OCI-LY3 (cell line): ENCODE results near the gene LTA4H.

Experiments
- H2AFZ ChIP-seq: fragments of 200-600, 300-600 bp; shearing (Covaris generic); 2 replicates; pipeline ENCODE4 v1.6.0; 2014; ENCODE audit warnings: antibody characterized with exemption, low read depth, low read length
- H3K27ac ChIP-seq: fragments of 200-600, 300-600 bp; sonication (generic); 2 replicates; pipeline ENCODE4 v1.5.1; 2014; ENCODE audit warnings: mild to moderate bottlenecking, low read length, moderate library complexity, mixed read lengths
- H3K27me3 ChIP-seq: fragments of 200-600, 300-600 bp; sonication (generic); 2 replicates; pipeline ENCODE4 v1.6.1; 2014; ENCODE audit warnings: low read depth, low read length, mixed read lengths
- H3K36me3 ChIP-seq: fragments of 200-600, 300-600 bp; sonication (generic); replicated peaks from 2 replicates; pipeline ENCODE3; 2014; ENCODE audit warnings: low read depth, low read length, mixed read lengths
- H3K4me1 ChIP-seq: fragments of 300-600, 200-600 bp; sonication (generic); 2 replicates; pipeline ENCODE4 v1.6.1; 2014; ENCODE audit warnings: low read length, mixed read lengths
- H3K4me2 ChIP-seq: fragments of 200-600, 300-600 bp; sonication (generic); 2 replicates; pipeline ENCODE4 v1.6.1; 2014; ENCODE audit warnings: low read length, mixed read lengths
- H3K4me3 ChIP-seq: fragments of 300-600, 200-600 bp; sonication (generic); 2 replicates; pipeline ENCODE4 v1.5.1; 2014; ENCODE audit warnings: antibody characterized with exemption, mild to moderate bottlenecking, low read length, moderate library complexity
- H3K79me2 ChIP-seq: fragments of 300-600, 200-600 bp; shearing (Covaris generic); 2 replicates; pipeline ENCODE4 v1.6.1; 2014; ENCODE audit warnings: mild to moderate bottlenecking, low read length, mixed read lengths
- H3K9ac ChIP-seq: fragments of 300-600, 200-600 bp; shearing (Covaris generic); 2 replicates; pipeline ENCODE4 v1.6.0; 2014; ENCODE audit warnings: mild to moderate bottlenecking, low read length, moderate library complexity
- H3K9me3 ChIP-seq: fragments of 200-600, 300-600 bp; shearing (Covaris generic); 2 replicates; pipeline ENCODE4 v1.6.1; 2014; ENCODE audit warnings: low read length, mixed read lengths; ENCODE audit not compliant: insufficient read depth
- H4K20me1 ChIP-seq: fragments of 200-600, 300-600 bp; sonication (generic); 2 replicates; pipeline ENCODE4 v1.6.1; 2016; ENCODE audit warnings: low read length, mixed read lengths; ENCODE audit not compliant: insufficient read depth
- EZH2phosphoT487 ChIP-seq: fragments of 200-600 bp; shearing (Covaris generic); IDR thresholded peaks from 2 replicates; pipeline ENCODE4 v1.6.1; 2018; ENCODE audit warnings: antibody characterized with exemption, mixed run types, low read depth
- TF ChIP-seq, protein P1 (sequence below): fragments of 200-600, 300-600 bp; sonication (generic); IDR thresholded peaks from 2 replicates; pipeline ENCODE4 v1.5.1; 2014; ENCODE audit warnings: antibody characterized with exemption, low read length, low read depth

The LTA4H gene

DNA sequence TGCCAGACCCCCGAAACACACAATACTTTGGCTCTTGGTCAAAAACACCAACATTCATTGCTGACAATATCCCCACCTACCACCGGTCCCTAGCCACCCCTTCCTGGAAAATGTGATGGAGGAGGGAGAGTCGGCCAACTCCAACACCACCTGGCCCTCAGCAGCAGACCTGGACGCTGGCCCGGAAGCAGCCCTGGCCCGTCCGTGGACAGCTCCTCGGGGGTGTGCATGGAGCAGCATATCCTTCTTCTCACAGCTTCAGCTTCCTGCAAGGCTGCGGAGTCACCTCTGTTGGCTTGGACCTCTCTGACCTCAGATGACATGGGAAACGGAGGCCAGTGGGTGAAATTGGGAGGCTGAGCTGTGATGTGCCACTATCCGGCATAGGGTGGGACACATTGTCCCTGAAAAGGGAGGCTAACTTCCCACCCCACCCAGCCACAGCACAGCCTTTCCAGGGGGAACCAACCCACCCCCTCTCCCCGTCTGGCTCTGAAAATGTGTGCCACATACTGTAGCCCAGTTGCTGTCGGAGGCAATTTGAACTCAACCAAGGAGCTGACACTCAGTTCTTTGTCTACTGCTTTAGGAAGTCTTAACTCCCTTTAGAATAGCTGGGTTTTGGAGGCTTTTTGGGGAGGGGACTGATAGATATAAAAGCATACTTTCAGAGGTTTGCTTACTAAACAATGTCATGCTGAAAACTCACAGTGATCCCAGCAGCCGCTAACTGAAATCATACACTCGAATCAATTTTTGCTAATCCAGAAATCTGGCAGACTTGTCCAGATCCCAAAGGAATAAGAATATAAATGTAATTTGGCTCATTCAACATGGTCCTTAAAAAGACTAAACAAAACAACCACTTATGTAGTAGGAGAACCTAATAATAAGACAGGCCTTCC lies 43.1 kb upstream of the LTA4H start:
- no peak for TF ChIP-seq EZH2phosphoT487
- TF ChIP-seq, protein P1, sequence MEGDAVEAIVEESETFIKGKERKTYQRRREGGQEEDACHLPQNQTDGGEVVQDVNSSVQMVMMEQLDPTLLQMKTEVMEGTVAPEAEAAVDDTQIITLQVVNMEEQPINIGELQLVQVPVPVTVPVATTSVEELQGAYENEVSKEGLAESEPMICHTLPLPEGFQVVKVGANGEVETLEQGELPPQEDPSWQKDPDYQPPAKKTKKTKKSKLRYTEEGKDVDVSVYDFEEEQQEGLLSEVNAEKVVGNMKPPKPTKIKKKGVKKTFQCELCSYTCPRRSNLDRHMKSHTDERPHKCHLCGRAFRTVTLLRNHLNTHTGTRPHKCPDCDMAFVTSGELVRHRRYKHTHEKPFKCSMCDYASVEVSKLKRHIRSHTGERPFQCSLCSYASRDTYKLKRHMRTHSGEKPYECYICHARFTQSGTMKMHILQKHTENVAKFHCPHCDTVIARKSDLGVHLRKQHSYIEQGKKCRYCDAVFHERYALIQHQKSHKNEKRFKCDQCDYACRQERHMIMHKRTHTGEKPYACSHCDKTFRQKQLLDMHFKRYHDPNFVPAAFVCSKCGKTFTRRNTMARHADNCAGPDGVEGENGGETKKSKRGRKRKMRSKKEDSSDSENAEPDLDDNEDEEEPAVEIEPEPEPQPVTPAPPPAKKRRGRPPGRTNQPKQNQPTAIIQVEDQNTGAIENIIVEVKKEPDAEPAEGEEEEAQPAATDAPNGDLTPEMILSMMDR: no peak
- no peak overlapping the region for H3K9ac ChIP-seq
- peaks cover 6% of the 10 kb centered on the region for H3K4me1 ChIP-seq
- H3K27ac ChIP-seq: no peak overlapping the region
- H3K27me3 ChIP-seq: peaks cover 5% of the 10 kb centered on the region; the same call in 1 of the 2 replicates
- no peaks in the 10 kb centered on the region for H3K9me3 ChIP-seq
- H3K4me2 ChIP-seq: no peak overlapping the region
- no peak overlapping the region for H2AFZ ChIP-seq
- H3K36me3 ChIP-seq: no peaks in the 10 kb centered on the region
- no peaks in the 10 kb centered on the region for H4K20me1 ChIP-seq
- H3K4me3 ChIP-seq: no peak overlapping the region
- H3K79me2 ChIP-seq: no peaks in the 10 kb centered on the region

DNA sequence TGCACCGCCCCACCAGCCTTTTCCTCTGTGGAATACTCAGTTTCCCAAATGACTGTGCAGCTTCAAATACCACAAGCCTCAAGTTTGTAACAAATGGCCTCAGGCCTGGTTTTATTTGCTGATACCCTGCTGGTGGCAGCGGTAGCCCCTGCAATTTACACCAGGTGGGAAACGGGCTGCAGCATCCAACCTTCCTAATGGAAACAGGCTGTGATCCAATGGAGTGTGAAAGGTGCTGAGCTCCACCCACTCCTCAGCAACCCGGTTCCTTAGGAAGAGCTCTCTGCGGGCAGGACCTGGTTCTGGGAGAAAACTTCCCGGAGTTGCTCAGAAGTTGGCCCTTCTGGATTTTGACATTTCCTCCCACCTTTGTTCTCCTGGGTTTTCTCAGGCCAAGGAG lies 41.7 kb upstream of the LTA4H start:
- peaks cover 12% of the 10 kb centered on the region for H3K4me1 ChIP-seq

DNA sequence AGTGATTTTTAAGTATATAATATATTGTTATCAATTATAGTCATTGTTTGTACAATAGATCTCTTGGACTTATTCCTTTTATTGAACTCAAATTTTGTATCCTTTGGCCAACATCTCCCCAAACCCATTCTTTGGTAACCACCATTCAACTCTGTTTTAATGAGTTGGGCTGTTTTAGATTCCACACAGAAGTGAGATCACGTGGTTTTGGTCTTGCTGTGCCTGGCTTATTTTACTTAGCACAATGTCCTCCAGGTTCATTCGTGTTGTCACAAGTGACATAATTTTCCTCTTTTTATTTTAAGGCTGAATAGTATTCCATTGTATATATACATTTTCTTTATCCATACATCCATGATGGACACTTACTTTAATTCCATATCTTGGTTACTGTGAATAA lies 40.2 kb upstream of the LTA4H start:
- Histone ChIP-seq H3K27me3 (peaks cover 14% of the 10 kb centered on the region), H3K36me3 (no peaks in the 10 kb centered on the region), H3K9ac (no peak overlapping the region), H3K27ac (no peak overlapping the region), H3K4me2 (no peak overlapping the region), H3K9me3 (no peaks in the 10 kb centered on the region), H3K4me1 (peaks cover 22% of the 10 kb centered on the region), H3K4me3 (no peak overlapping the region), H3K79me2 (no peaks in the 10 kb centered on the region), H2AFZ (no peak overlapping the region), H4K20me1 (no peaks in the 10 kb centered on the region)
- TF ChIP-seq EZH2phosphoT487: no peak
- TF ChIP-seq, protein P1: no peak

More for the DNA sequence above, 41.7 kb upstream of the LTA4H start:
- no peaks in the 10 kb centered on the region for H3K9me3 ChIP-seq
- H3K36me3 ChIP-seq: no peaks in the 10 kb centered on the region
- H3K9ac ChIP-seq: no peak overlapping the region
- H3K4me3 ChIP-seq: no peak overlapping the region
- peaks cover 14% of the 10 kb centered on the region for H3K27me3 ChIP-seq
- no peak overlapping the region for H3K4me2 ChIP-seq
- no peak overlapping the region for H2AFZ ChIP-seq
- no peaks in the 10 kb centered on the region for H3K79me2 ChIP-seq
- no peaks in the 10 kb centered on the region for H4K20me1 ChIP-seq
- no peak overlapping the region for H3K27ac ChIP-seq
- no peak for TF ChIP-seq EZH2phosphoT487
- TF ChIP-seq, protein P1: no peak

DNA sequence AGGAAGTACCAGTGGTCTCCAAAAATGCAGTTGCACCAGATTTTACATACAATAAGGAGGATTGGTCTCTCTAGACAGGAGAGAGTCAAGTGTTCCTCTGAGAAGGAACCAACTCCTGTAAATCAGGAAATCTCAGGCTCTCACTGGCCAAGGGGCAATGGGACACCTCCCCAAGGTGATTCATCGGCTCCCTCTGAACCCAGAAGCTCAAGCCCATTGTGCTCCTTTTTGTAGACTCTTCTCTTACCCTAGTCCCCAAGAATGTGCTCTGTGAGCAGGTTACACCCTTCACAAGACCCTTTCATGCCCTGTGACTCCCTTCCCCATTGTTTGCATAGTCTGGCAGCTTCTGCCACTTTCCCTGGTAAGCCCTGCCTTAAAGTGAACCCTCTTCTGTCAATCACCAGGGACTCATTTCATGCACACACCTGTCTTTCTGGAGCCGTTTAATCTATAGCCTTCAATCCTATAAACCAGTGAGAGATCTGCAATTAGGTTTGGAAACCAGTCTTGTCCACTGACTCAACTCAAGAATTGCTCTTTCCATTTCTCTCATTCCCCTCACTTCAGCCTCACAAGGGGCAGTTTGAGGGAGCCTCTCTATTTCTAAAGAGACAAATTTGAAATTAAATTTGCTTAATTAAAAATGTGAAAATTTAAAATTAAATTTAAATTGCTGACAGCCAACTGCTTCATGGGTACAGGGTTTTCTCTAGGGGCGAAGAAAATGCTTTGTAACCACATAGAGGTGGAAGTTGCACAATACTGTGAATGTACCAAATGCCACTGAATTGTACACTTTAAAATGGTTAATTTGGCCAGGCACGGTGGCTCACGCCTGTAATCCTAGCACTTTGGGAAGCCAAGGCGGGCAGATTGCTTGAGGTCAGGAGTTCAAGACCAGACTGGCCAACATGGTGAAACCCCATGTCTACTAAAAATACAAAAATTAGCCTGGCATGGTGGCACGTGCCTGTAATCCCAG lies 38.3 kb upstream of the LTA4H start:
- H2AFZ ChIP-seq: no peak overlapping the region
- no peak overlapping the region for H3K4me3 ChIP-seq
- H3K4me2 ChIP-seq: peak overlapping the region; percentile 36; the same call in 1 of the 2 replicates
- TF ChIP-seq, protein P1: no peak
- TF ChIP-seq EZH2phosphoT487: no peak
- H3K36me3 ChIP-seq: no peaks in the 10 kb centered on the region
- H3K4me1 ChIP-seq: peaks cover 26% of the 10 kb centered on the region
- H4K20me1 ChIP-seq: no peaks in the 10 kb centered on the region
- no peaks in the 10 kb centered on the region for H3K79me2 ChIP-seq
- no peak overlapping the region for H3K9ac ChIP-seq
- no peaks in the 10 kb centered on the region for H3K9me3 ChIP-seq
- H3K27ac ChIP-seq: no peak overlapping the region
- peaks cover 14% of the 10 kb centered on the region for H3K27me3 ChIP-seq
